LNCaP clone FGC (cell line): ENCODE measurements around the gene PANX2.

Experiments
- DNase-seq: peaks from one replicate; pipeline ENCODE4 v3.0.0-alpha.2; 2011; ENCODE audit warnings: low read depth
- H3K4me3 ChIP-seq: 2 replicates; pipeline ENCODE4 v1.5.1; 2011; ENCODE audit warnings: mild to moderate bottlenecking, low read depth, low read length, control low read depth
- CTCF ChIP-seq: IDR thresholded peaks from 2 replicates; pipeline ENCODE4 v1.5.1; 2012; ENCODE audit warnings: mild to moderate bottlenecking; ENCODE audit not compliant: control insufficient read depth, insufficient read depth; ENCODE audit errors: extremely low read depth

Gene PANX2

DNA sequence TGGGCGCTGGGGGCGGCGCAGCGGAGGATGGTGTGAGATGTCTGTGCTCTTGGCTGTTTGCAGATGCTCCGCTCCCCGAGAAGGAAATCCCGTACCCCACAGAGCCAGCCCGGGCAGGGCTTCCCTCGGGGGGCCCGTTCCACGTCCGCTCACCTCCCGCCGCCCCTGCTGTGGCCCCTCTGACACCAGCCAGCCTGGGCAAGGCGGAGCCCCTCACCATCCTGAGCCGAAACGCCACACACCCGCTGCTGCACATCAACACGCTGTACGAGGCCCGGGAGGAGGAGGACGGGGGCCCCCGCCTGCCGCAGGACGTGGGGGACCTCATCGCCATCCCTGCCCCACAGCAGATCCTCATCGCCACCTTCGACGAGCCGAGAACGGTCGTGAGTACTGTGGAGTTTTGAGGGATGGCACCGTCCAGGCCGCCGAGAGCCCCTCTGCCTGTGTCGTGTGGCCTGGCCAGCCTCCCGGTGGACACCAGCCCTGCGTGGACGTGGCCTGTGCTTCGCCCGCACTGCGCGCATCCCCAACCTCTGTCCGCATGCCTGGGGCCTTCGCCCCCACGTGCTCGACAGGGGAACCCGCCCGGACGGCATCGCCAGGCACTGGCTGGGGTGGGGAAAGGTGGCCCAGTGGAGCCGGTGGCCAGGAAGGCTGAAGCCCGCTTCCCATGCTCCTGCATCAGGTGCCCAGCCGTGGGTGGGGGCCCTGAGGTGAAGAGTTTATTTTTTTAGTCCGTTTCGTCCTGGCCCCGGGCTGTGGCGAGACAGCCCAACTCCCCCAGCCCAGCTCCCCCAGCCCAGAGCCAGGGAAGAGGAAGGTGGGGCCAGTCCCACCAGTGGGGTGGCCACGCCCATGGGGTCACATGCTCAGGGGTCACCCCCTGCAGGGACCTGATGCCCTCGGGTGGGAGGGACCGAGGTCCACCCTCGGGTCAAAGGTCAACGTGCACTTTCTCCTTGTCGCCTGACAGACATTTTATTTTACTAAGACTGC is 8.6 kb downstream of the PANX2 start:
- no peak for TF ChIP-seq CTCF
- no peak overlapping the region for H3K4me3 ChIP-seq

GRCh38 chr22:50179937-50180726 is 9.6 kb downstream of the PANX2 start:
- no peak overlapping the region for H3K4me3 ChIP-seq
- no peak for DNase-seq
- TF ChIP-seq CTCF, result no peak

More for the DNA sequence above, 8.6 kb downstream of the PANX2 start:
- no peak for DNase-seq

- DNase-seq, result no peak
- no peak for TF ChIP-seq CTCF
- H3K4me3 ChIP-seq, result no peak overlapping the region
Observed at GRCh38 chr22:50180727-50181521, 10.4 kb downstream of the PANX2 start.

GRCh38 chr22:50182176-50183081 is 11.9 kb downstream of the PANX2 start:
- H3K4me3 ChIP-seq, result no peak overlapping the region
- TF ChIP-seq CTCF, result 0 out of 2 replicates have a peak, but pooled peaks have one; percentile 2
- DNase-seq, result peak; percentile 81

DNA sequence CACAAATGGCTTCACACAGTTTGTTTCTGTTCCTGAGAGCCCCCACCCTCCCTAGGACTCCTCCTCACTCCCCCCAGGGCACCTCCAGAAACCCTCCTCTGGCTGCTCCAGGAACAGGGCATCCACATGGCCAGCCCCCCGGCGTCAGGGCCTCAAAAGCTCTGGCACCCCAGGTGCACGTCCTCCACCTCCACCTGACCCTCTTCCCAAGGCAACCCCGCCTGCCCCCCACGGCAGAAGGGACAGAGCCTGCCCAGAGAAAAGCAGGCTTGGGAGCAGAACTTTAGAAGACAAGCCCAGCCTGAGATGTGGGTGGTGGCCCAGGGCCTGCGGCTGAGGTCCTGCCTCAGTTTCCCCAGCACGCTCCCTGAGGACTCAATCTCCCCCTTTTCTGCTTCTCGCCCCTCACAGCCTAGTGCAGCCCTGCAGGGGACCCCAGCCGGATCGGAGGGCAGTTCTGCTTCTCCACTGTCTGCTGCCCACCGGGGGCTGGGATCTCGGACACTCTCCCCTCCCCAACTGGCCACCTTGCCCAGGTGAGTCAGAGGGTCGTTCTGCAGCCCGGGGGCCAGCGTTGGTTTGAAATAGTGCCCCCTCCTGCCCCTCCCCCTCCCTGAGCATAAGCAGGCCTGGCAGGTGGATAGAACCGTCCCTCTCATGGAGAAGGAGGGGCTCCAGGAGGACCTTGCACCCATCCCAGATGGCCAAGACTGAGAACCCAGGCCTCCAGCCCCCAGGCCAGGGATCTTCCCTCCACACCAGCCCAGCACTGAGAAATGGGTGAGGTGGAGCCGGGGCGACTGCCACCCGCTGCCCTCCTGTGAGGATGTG is 12.8 kb downstream of the PANX2 start:
- TF ChIP-seq CTCF, result no peak
- no peak overlapping the region for H3K4me3 ChIP-seq
- DNase-seq, result no peak
